GM12878 (cell line): Measurements from ENCODE around the gene PPP1CC. TPM values are rescaled to one million over a fixed set of nuclear protein-coding genes. Genes with fewer than 3 reads are reported as not detected.

Source experiments
- CBX3 ChIP-seq: fragments of 200-600 bp; sonication (generic); IDR thresholded peaks from 2 replicates; pipeline ENCODE4 v1.6.1; 2016; ENCODE audit warnings: low read depth, borderline replicate concordance
- CHD2 ChIP-seq: IDR thresholded peaks from 2 replicates; pipeline ENCODE4 v1.6.1; 2011; ENCODE audit warnings: low read depth, low read length, improper control_type of control experiment, borderline replicate concordance
- EED ChIP-seq: sonication (generic); IDR thresholded peaks from 2 replicates; pipeline ENCODE4 v1.6.1; 2016; ENCODE audit warnings: antibody characterized with exemption, low read depth
- EP300 ChIP-seq, 2 experiments: fragments of 150-350 bp in 1 of 2; IDR thresholded peaks; 2 replicates each; pipeline ENCODE4 v1.6.1; 2011 to 2012; ENCODE audit warnings: low read depth in 2 of 2, low read length in 2 of 2, borderline replicate concordance in 1 of 2, improper control_type of control experiment in 1 of 2, inconsistent platforms in 1 of 2; ENCODE audit not compliant: control insufficient read depth in 1 of 2
- ETV6 ChIP-seq, 2 experiments: fragments of 450-650 bp in 1 of 2; IDR thresholded peaks in 1 of 2; conservative IDR thresholded peaks in 1 of 2; 2 replicates each; pipeline ENCODE4 v1.6.1; 2014; ENCODE audit warnings: antibody characterized with exemption in 1 of 2, borderline replicate concordance in 1 of 2, low read depth in 1 of 2, mild to moderate bottlenecking in 1 of 2, moderate library complexity in 1 of 2
- FOXM1 ChIP-seq: IDR thresholded peaks from 2 replicates; pipeline ENCODE4 v1.6.1; 2012; ENCODE audit warnings: low read depth, mild to moderate bottlenecking, inconsistent platforms, low read length, moderate library complexity
- IKZF1 ChIP-seq: fragments of 450-650 bp; conservative IDR thresholded peaks from 2 replicates; pipeline ENCODE4 v1.6.1; 2017; ENCODE audit warnings: antibody characterized with exemption, mild to moderate bottlenecking
- KLF5 ChIP-seq: fragments of 450-650 bp; IDR thresholded peaks from 2 replicates; pipeline ENCODE4 v1.6.1; 2014; ENCODE audit warnings: mild to moderate bottlenecking; ENCODE audit not compliant: partially characterized antibody
- MEF2A ChIP-seq: IDR thresholded peaks from 2 replicates; pipeline ENCODE4 v1.6.1; 2011; ENCODE audit warnings: low read depth, mild to moderate bottlenecking, low read length, moderate library complexity; ENCODE audit not compliant: insufficient read depth
- MTA2 ChIP-seq: fragments of 450-650 bp; IDR thresholded peaks from 2 replicates; pipeline ENCODE4 v1.6.1; 2016; ENCODE audit warnings: low read depth, mild to moderate bottlenecking, moderate library complexity
- MYC ChIP-seq: IDR thresholded peaks from 2 replicates; pipeline ENCODE4 v1.6.1; 2011; ENCODE audit warnings: mild to moderate bottlenecking, low read length, moderate library complexity, inconsistent platforms; ENCODE audit not compliant: insufficient read depth, insufficient replicate concordance, insufficient read length, severe bottlenecking
- PAX5 ChIP-seq: IDR thresholded peaks from 2 replicates; pipeline ENCODE4 v1.6.1; 2011; ENCODE audit warnings: low read depth, low read length, borderline replicate concordance
- PAX8 ChIP-seq: fragments of 450-650 bp; IDR thresholded peaks from 2 replicates; pipeline ENCODE4 v1.6.1; 2017; ENCODE audit warnings: mild to moderate bottlenecking, moderate library complexity
- POU2F2 ChIP-seq: IDR thresholded peaks from 3 replicates; pipeline ENCODE4 v1.6.1; 2011; ENCODE audit warnings: low read depth, mild to moderate bottlenecking, low read length, borderline replicate concordance
- RAD21 ChIP-seq: IDR thresholded peaks from 2 replicates; pipeline ENCODE4 v1.6.1; 2011; ENCODE audit warnings: mild to moderate bottlenecking, low read depth, low read length, moderate library complexity; ENCODE audit not compliant: insufficient read depth
- SMAD1 ChIP-seq: fragments of 450-650 bp; IDR thresholded peaks from 2 replicates; pipeline ENCODE4 v1.6.1; 2018; ENCODE audit warnings: mild to moderate bottlenecking, low read depth; ENCODE audit not compliant: partially characterized antibody
- SMARCA5 ChIP-seq: fragments of 450-650 bp; IDR thresholded peaks from 2 replicates; pipeline ENCODE4 v1.6.1; 2017; ENCODE audit warnings: mild to moderate bottlenecking
- STAT1 ChIP-seq: fragments of 450-650 bp; conservative IDR thresholded peaks from 2 replicates; pipeline ENCODE4 v1.6.1; 2014; ENCODE audit warnings: antibody characterized with exemption, mild to moderate bottlenecking
- TCF12 ChIP-seq: IDR thresholded peaks from 2 replicates; pipeline ENCODE4 v1.6.1; 2011; ENCODE audit warnings: low read depth, mild to moderate bottlenecking, low read length
- ZSCAN29 ChIP-seq: fragments of 450-650 bp; IDR thresholded peaks from 2 replicates; pipeline ENCODE4 v1.6.1; 2017; ENCODE audit warnings: mild to moderate bottlenecking, moderate library complexity
- polyA plus RNA-seq, 11 experiments: library from polyadenylated mRNA; depleted of rRNA in 4 of 11; unstranded in 6 of 11; stranded (reverse) in 5 of 11; fragments of >200 nt; fragmentation: Nextera tagmentation in 4 of 11; fragmentation: Illumina TruSeq in 1 of 11; extraction: Ambion mirVana in 4 of 11; extraction: Trizol in 1 of 11; gene quantifications; 1 replicate in 1 of 11; 2 replicates in 10 of 11; pipeline versions ENCODE4 v1.2.1 to v1.2.3, GENCODE V29; 2011 to 2016; ENCODE audit warnings: inconsistent platforms in 2 of 11, missing spikeins in 2 of 11, low read depth in 1 of 11
- total RNA-seq, 4 experiments: library from RNA; depleted of rRNA in 3 of 4; stranded (reverse); fragments of >200 nt in 3 of 4; fragmentation: Illumina TruSeq in 1 of 4; extraction: Trizol in 1 of 4; gene quantifications; 2 replicates each; pipeline versions ENCODE4 v1.2.1 to v1.2.3, GENCODE V29; 2013 to 2021
- TF ChIP-seq, protein P1 (sequence below), 3 experiments: IDR thresholded peaks in 2 of 3; conservative IDR thresholded peaks in 1 of 3; 2 replicates each; pipeline ENCODE4 v1.5.1; 2011; ENCODE audit warnings: low read depth in 3 of 3, low read length in 3 of 3, mild to moderate bottlenecking in 3 of 3, control low read depth in 2 of 3, moderate library complexity in 2 of 3, inconsistent platforms in 1 of 3, mixed read lengths in 1 of 3; ENCODE audit not compliant: control insufficient read depth in 2 of 3, insufficient read depth in 1 of 3; ENCODE audit errors: extremely low read depth in 1 of 3
- TF ChIP-seq, protein P2 (sequence below): IDR thresholded peaks from 2 replicates; pipeline ENCODE4 v1.6.1; 2012; ENCODE audit warnings: mild to moderate bottlenecking, low read depth, low read length
- TF ChIP-seq, protein P3 (sequence below): IDR thresholded peaks from 2 replicates; pipeline ENCODE4 v1.6.1; 2012; ENCODE audit warnings: low read length, inconsistent platforms

PPP1CC gene
- total and polyA plus RNA-seq, 10 of the 15 experiments (the other 5 are each of a cell fraction or from before 2014, with no cell fraction given): 64.4 to 279 (median 157) TPM

DNA sequence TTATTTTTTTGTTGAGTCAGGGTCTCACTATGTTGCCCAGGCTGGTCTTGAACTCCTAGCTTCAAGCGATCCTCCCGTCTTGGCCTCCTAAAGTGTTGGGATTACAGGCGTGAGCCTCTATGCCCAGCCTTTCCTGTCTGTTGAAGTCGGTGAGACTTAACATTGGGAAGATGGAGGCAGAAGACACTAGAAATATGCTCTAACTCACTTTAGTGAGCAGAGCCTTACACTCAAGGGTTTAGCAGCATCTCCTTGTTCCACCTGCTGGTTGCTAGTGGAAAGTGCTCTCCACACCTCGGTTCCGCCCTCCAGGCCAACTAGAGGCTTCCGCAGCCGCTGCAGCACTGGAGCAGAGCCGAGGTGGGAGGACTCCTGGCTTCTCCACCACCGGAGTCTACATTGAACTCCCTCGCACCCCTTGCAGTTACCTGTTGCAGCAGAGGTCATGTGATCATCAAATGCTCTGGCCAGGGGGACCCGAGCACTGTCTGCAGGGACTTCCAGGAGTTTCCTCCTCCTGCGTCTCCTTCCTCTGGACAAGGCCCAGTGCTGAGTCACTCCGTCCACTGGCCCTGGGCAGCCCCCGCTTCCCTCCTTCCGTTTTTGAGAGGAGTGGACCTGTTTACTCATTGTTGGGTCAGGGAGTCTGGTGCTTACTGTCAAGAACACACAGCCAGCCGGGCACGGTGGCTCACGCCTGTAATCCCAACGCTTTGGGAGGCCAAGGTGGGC is 44.4 kb downstream of the PPP1CC start (continued):
- TF ChIP-seq, protein P1, sequence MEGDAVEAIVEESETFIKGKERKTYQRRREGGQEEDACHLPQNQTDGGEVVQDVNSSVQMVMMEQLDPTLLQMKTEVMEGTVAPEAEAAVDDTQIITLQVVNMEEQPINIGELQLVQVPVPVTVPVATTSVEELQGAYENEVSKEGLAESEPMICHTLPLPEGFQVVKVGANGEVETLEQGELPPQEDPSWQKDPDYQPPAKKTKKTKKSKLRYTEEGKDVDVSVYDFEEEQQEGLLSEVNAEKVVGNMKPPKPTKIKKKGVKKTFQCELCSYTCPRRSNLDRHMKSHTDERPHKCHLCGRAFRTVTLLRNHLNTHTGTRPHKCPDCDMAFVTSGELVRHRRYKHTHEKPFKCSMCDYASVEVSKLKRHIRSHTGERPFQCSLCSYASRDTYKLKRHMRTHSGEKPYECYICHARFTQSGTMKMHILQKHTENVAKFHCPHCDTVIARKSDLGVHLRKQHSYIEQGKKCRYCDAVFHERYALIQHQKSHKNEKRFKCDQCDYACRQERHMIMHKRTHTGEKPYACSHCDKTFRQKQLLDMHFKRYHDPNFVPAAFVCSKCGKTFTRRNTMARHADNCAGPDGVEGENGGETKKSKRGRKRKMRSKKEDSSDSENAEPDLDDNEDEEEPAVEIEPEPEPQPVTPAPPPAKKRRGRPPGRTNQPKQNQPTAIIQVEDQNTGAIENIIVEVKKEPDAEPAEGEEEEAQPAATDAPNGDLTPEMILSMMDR (IDR thresholded peaks at IDR 0.05 in 2 of 3, conservative IDR thresholded peaks at IDR 0.05 in 1 of 3; ENCODE audit: control insufficient read depth in 2 of 3, extremely low read depth in 1 of 3, insufficient read depth in 1 of 3, low read depth in 3 of 3, low read length in 3 of 3): peak; percentile 88 to 90 (median 89)
- TF ChIP-seq CBX3 (no peak), SMAD1 (no peak), EP300 (IDR thresholded peaks at IDR 0.05; ENCODE audit: borderline replicate concordance in 1 of 2, control insufficient read depth in 1 of 2, low read depth in 2 of 2, low read length in 2 of 2) (no peak), ETV6 (conservative IDR thresholded peaks at IDR 0.05 in 1 of 2, IDR thresholded peaks at IDR 0.05 in 1 of 2; ENCODE audit: borderline replicate concordance in 1 of 2, low read depth in 1 of 2) (no peak), KLF5 (no peak), POU2F2 (0 out of 3 replicates have a peak, but pooled peaks have one; percentile 61), STAT1 (0 out of 2 replicates have a peak, but pooled peaks have one; percentile 15), MEF2A (0 out of 2 replicates have a peak, but pooled peaks have one; percentile 51), MYC (no peak), MTA2 (0 out of 2 replicates have a peak, but pooled peaks have one; percentile 14), FOXM1 (no peak), PAX8 (no peak), SMARCA5 (peak; percentile 89; the same call in 1 of the 2 replicates), IKZF1 (peak; percentile 63; the same call in 1 of the 2 replicates), ZSCAN29 (no peak), EED (no peak), TCF12 (0 out of 2 replicates have a peak, but pooled peaks have one; percentile 34), RAD21 (peak; percentile 92), CHD2 (no peak), PAX5 (0 out of 2 replicates have a peak, but pooled peaks have one; percentile 43)
- TF ChIP-seq, protein P2, sequence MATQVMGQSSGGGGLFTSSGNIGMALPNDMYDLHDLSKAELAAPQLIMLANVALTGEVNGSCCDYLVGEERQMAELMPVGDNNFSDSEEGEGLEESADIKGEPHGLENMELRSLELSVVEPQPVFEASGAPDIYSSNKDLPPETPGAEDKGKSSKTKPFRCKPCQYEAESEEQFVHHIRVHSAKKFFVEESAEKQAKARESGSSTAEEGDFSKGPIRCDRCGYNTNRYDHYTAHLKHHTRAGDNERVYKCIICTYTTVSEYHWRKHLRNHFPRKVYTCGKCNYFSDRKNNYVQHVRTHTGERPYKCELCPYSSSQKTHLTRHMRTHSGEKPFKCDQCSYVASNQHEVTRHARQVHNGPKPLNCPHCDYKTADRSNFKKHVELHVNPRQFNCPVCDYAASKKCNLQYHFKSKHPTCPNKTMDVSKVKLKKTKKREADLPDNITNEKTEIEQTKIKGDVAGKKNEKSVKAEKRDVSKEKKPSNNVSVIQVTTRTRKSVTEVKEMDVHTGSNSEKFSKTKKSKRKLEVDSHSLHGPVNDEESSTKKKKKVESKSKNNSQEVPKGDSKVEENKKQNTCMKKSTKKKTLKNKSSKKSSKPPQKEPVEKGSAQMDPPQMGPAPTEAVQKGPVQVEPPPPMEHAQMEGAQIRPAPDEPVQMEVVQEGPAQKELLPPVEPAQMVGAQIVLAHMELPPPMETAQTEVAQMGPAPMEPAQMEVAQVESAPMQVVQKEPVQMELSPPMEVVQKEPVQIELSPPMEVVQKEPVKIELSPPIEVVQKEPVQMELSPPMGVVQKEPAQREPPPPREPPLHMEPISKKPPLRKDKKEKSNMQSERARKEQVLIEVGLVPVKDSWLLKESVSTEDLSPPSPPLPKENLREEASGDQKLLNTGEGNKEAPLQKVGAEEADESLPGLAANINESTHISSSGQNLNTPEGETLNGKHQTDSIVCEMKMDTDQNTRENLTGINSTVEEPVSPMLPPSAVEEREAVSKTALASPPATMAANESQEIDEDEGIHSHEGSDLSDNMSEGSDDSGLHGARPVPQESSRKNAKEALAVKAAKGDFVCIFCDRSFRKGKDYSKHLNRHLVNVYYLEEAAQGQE: no peak
- TF ChIP-seq, protein P3, sequence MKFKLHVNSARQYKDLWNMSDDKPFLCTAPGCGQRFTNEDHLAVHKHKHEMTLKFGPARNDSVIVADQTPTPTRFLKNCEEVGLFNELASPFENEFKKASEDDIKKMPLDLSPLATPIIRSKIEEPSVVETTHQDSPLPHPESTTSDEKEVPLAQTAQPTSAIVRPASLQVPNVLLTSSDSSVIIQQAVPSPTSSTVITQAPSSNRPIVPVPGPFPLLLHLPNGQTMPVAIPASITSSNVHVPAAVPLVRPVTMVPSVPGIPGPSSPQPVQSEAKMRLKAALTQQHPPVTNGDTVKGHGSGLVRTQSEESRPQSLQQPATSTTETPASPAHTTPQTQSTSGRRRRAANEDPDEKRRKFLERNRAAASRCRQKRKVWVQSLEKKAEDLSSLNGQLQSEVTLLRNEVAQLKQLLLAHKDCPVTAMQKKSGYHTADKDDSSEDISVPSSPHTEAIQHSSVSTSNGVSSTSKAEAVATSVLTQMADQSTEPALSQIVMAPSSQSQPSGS: no peak
